Smooth muscle cell (in vitro differentiated cells): ENCODE measurements around the gene DNAJC1. TPM values are rescaled to one million over a fixed set of nuclear protein-coding genes. Genes with fewer than 3 reads are reported as not detected.

Source experiments
- DNase-seq: peaks from one replicate; lab custom pipeline; 2025; ENCODE audit not compliant: unreplicated experiment; lab: John Stamatoyannopoulos, UW
- H2AFZ ChIP-seq: fragments of 200-600 bp; sonication (generic); 2 replicates; pipeline ENCODE4 v1.6.0; 2016; ENCODE audit warnings: antibody characterized with exemption, low read depth, mild to moderate bottlenecking
- H3F3A ChIP-seq: fragments of 200-600 bp; sonication (generic); 2 replicates; pipeline ENCODE4 v1.6.0; 2017; ENCODE audit warnings: antibody characterized with exemption, low read depth
- H3K27ac ChIP-seq: fragments of 200-600 bp; sonication (generic); 2 replicates; pipeline ENCODE4 v1.5.1; 2016; ENCODE audit warnings: low read depth, mild to moderate bottlenecking
- H3K27me3 ChIP-seq: fragments of 200-600 bp; sonication (generic); 2 replicates; pipeline ENCODE4 v1.6.1; 2016; ENCODE audit warnings: low read depth, mild to moderate bottlenecking
- H3K36me3 ChIP-seq: fragments of 200-600 bp; sonication (generic); 2 replicates; pipeline ENCODE4 v1.5.1; 2016; ENCODE audit warnings: low read depth
- H3K4me1 ChIP-seq: fragments of 200-600 bp; sonication (generic); 2 replicates; pipeline ENCODE4 v1.5.1; 2016; ENCODE audit warnings: low read depth
- H3K4me2 ChIP-seq: fragments of 200-600 bp; sonication (generic); 2 replicates; pipeline ENCODE4 v1.6.0; 2016; ENCODE audit warnings: mild to moderate bottlenecking
- H3K4me3 ChIP-seq: fragments of 200-600 bp; sonication (generic); 2 replicates; pipeline ENCODE4 v1.5.1; 2016; ENCODE audit warnings: mild to moderate bottlenecking
- H3K79me2 ChIP-seq: fragments of 200-600 bp; sonication (generic); 2 replicates; pipeline ENCODE4 v1.6.0; 2016; ENCODE audit warnings: low read depth, mild to moderate bottlenecking
- H3K9ac ChIP-seq: fragments of 200-600 bp; sonication (generic); 2 replicates; pipeline ENCODE4 v1.6.0; 2016; ENCODE audit warnings: low read depth
- H3K9me3 ChIP-seq: fragments of 200-600 bp; sonication (generic); replicated peaks from 2 replicates; pipeline ENCODE4 v1.5.1; 2016; ENCODE audit warnings: low read depth
- H4K20me1 ChIP-seq: fragments of 200-600 bp; sonication (generic); 2 replicates; pipeline ENCODE4 v1.6.0; 2016; ENCODE audit warnings: low read depth
- WGBS: methylation state at CpG from one replicate; pipeline ENCODE4 v1.1.7; 2016; ENCODE audit warnings: low lambda C conversion rate; 5-methylcytosine and 5-hydroxymethylcytosine counted together
- polyA plus RNA-seq: library from polyadenylated mRNA; unstranded; fragments of >200 nt; fragmentation: Nextera tagmentation; extraction: Ambion mirVana; gene quantifications from 2 replicates; pipeline ENCODE4 v1.2.1, GENCODE V29; 2016
- total RNA-seq: library from RNA; depleted of rRNA; stranded (reverse); fragments of >200 nt; gene quantifications from 2 replicates; pipeline ENCODE4 v1.2.3, GENCODE V29; 2014
- TF ChIP-seq, protein P1 (sequence below): fragments of 200-600 bp; sonication (generic); IDR thresholded peaks from 2 replicates; pipeline ENCODE4 v1.5.1; 2017; ENCODE audit warnings: borderline replicate concordance, mild to moderate bottlenecking, antibody characterized with exemption; ENCODE audit not compliant: insufficient read depth, poor library complexity, severe bottlenecking

The DNAJC1 gene
- total and polyA plus RNA-seq, 2 experiments from 2014 or later, result 67.0 to 88.5 TPM

DNA sequence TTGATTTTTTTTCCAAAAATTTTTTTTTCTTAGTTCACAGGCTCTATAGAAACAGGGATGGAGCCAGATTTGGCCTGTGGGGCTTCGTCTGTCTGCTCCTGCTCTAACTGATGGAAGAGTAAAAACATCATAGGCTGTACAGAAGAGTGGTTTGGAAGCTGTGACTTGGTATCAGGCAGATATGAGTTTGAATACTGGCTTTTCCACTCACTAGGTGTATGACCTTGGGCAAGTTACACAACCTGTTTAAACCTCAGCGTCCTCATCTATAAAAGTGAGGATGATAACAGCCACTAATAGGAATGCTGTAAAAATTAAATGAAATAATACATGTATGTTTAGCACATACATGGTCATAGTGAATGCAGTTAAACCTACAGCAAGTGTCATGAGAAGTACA is 26.9 kb upstream of the DNAJC1 start:
- Histone ChIP-seq H3K4me1 (no peaks in the 10 kb centered on the region), H2AFZ (no peak overlapping the region), H3K9ac (no peak overlapping the region), H4K20me1 (no peaks in the 10 kb centered on the region), H3K4me2 (no peak overlapping the region), H3K27me3 (no peaks in the 10 kb centered on the region), H3K4me3 (no peak overlapping the region), H3K36me3 (no peaks in the 10 kb centered on the region), H3K27ac (no peak overlapping the region), H3F3A (no peaks in the 10 kb centered on the region), H3K9me3 (no peaks in the 10 kb centered on the region), H3K79me2 (no peaks in the 10 kb centered on the region)
- 98% methylated on average over 2 of the region's 2 CpGs for WGBS
- DNase-seq, result no peak
- TF ChIP-seq, protein P1, sequence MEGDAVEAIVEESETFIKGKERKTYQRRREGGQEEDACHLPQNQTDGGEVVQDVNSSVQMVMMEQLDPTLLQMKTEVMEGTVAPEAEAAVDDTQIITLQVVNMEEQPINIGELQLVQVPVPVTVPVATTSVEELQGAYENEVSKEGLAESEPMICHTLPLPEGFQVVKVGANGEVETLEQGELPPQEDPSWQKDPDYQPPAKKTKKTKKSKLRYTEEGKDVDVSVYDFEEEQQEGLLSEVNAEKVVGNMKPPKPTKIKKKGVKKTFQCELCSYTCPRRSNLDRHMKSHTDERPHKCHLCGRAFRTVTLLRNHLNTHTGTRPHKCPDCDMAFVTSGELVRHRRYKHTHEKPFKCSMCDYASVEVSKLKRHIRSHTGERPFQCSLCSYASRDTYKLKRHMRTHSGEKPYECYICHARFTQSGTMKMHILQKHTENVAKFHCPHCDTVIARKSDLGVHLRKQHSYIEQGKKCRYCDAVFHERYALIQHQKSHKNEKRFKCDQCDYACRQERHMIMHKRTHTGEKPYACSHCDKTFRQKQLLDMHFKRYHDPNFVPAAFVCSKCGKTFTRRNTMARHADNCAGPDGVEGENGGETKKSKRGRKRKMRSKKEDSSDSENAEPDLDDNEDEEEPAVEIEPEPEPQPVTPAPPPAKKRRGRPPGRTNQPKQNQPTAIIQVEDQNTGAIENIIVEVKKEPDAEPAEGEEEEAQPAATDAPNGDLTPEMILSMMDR, result no peak

DNA sequence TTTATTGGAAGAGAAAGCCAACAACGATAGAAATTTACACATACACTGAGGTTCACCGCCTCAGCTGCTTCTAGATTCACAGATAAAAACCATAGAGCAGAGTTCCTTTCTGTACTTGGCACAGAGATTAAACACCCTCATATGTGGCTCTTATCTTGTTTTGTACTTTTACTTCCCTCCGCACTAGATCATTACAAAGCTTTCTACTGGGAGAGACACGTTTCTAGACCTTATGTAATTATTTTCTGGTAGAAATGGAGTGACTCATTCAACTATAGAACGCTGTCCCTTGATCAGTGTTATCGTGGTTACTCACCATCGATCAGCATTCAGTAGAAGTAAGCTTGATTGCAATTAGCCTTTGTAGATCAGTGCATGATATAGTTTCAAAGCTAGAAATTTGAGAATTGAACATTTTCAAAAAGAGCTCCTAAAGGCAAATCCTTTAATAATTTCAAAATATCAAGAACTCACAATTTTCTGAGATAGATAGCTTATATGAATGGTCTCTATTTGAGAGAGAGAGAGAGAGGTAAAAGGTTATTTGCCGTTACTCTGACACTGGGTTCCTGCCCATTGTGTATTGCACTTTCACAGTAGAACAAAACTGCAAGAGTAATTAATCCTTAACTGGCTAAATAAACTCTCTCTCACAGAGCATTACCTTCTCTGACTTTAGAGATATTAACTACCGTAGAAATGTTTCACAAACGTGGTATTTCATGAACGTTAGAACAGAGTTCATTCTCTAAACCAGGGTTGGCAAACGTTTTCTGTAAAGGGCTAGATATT is 26.1 kb upstream of the DNAJC1 start:
- Histone ChIP-seq H3K4me2 (no peak overlapping the region), H3K27ac (no peak overlapping the region), H3K4me1 (no peaks in the 10 kb centered on the region), H3K27me3 (no peaks in the 10 kb centered on the region), H3K9ac (no peak overlapping the region), H3K79me2 (no peaks in the 10 kb centered on the region), H2AFZ (no peak overlapping the region), H3F3A (no peaks in the 10 kb centered on the region), H3K9me3 (no peaks in the 10 kb centered on the region), H3K36me3 (no peaks in the 10 kb centered on the region), H4K20me1 (no peaks in the 10 kb centered on the region), H3K4me3 (no peak overlapping the region)
- TF ChIP-seq, protein P1, result no peak
- no peak for DNase-seq
- 66% methylated on average over 12 of the region's 12 CpGs for WGBS

DNA sequence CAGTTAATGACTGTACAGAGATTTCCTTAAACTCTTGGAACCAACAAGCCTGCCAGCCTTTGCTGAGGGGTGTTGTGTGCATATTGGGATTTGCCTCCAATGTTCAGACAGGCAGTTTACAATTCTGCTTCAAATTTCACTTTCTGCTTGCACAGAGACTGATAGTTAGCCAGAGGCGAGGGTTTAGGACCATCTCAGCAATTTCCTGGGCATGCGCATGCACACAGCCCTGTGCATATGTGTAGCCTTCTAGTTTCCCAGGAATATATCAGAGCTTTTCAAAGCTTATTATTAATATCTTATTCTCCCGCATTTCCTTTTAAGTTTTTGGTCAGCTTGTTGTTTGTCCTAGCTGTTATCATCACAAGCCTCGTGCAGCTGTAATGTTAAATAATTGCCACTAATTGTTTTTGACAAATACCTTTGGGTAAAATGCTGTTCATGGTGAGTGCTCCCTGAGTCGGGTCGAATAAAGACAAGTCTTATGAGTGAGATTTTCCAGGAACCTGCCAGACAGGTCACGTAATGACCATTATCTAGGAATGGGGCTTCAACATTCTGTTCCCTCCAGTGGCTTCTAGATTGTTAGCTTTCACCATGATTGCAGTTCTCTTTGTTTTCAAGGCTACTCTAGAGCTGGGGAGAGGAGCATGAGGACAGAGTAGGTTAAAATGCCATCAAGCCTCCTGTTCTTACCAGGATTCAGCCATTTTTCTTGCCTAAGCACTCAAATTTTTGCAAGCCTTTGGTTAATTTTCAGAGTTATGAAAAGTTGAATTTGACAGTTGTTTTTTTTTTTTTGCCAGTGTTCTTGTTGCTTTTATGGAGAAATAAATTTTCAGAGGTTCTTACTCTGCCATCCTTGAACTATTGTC is 24.1 kb upstream of the DNAJC1 start:
- Histone ChIP-seq H3K27ac (no peak overlapping the region), H3K4me2 (no peak overlapping the region), H3F3A (no peaks in the 10 kb centered on the region), H3K4me3 (no peak overlapping the region), H3K9ac (no peak overlapping the region), H2AFZ (no peak overlapping the region), H4K20me1 (no peaks in the 10 kb centered on the region), H3K4me1 (no peaks in the 10 kb centered on the region), H3K36me3 (no peaks in the 10 kb centered on the region), H3K9me3 (no peaks in the 10 kb centered on the region), H3K79me2 (no peaks in the 10 kb centered on the region), H3K27me3 (no peaks in the 10 kb centered on the region)
- WGBS, result 46% methylated on average over 7 of the region's 7 CpGs
- TF ChIP-seq, protein P1, result no peak
- no peak for DNase-seq
